HCT116 (cell line): ENCODE measurements around the gene ZNF579. TPM values are rescaled to one million over a fixed set of nuclear protein-coding genes. Genes with fewer than 3 reads are reported as not detected.

Experiments
- ATAC-seq: fragments of 200-7000 bp; cut with Tn5 transposase; 2 replicates; pipeline ENCODE4 v1.9.1; 2020; ENCODE audit warnings: mild to moderate bottlenecking, moderate library complexity
- BruUV-seq: library from RNA; stranded (reverse); fragments of 400-500 nt; replicated peaks from 2 replicates; lab custom pipeline; 2021; lab: Mats Ljungman, UMichigan
- CTCF ChIA-PET: fragments of 300-600 bp; sonication (Branson Sonifier 250); formaldehyde crosslinking; loops from one replicate; lab custom pipeline; 2021; ENCODE audit warnings: antibody characterized with exemption; lab: Charles Lee
- POLR2A ChIA-PET: fragments of 300-600, 350-600 bp; sonication (Branson Sonifier 250); formaldehyde crosslinking; loops from one replicate; lab custom pipeline; 2021; ENCODE audit warnings: antibody characterized with exemption; lab: Charles Lee
- RAD21 ChIA-PET, 2 experiments: fragments of 300-600 bp; sonication (Branson Sonifier 250); formaldehyde crosslinking; loops; one replicate each; lab custom pipeline; 2023; ENCODE audit warnings: low total read pairs in 2 of 2; ENCODE audit not compliant: uncharacterized antibody in 2 of 2, unreplicated experiment in 2 of 2, low non-redundant PET in 1 of 2; lab: Charles Lee
- DNase-seq: peaks from one replicate; pipeline ENCODE4 v3.0.0-alpha.2; 2010; ENCODE audit warnings: low read depth, low spot score
- H2AFZ ChIP-seq: fragments of 200-600 bp; shearing (Covaris generic), sonication (generic); 2 replicates; pipeline ENCODE4 v1.6.1; 2017; ENCODE audit warnings: low read depth, mixed run types, mixed read lengths, antibody characterized with exemption, low read length; ENCODE audit not compliant: poor library complexity, severe bottlenecking
- H3K27ac ChIP-seq: 2 replicates; pipeline ENCODE4 v1.5.1; 2012; ENCODE audit warnings: low read depth, low read length
- H3K27me3 ChIP-seq: fragments of 200-600 bp; sonication (generic); 2 replicates; pipeline ENCODE4 v1.6.1; 2016; ENCODE audit warnings: mixed run types, low read length, mixed read lengths; ENCODE audit not compliant: insufficient read depth
- H3K36me3 ChIP-seq, 2 experiments: fragments of 200-500 bp in 1 of 2; fragments of 200-600 bp in 1 of 2; sonication (Bioruptor generic) in 1 of 2; sonication (generic) in 1 of 2; 2 replicates each; pipeline versions ENCODE4 v1.5.1 to v1.6.1; 2014 to 2016; ENCODE audit warnings: low read length in 2 of 2, inconsistent platforms in 1 of 2, mixed read lengths in 1 of 2, mixed run types in 1 of 2; ENCODE audit not compliant: insufficient read depth in 2 of 2, control insufficient read depth in 1 of 2
- H3K4me1 ChIP-seq, 2 experiments: fragments of 200-600 bp in 1 of 2; sonication (generic) in 1 of 2; 2 replicates each; pipeline versions ENCODE4 v1.5.1 to v1.6.1; 2012 to 2017; ENCODE audit warnings: low read length in 2 of 2, inconsistent platforms in 1 of 2, mild to moderate bottlenecking in 1 of 2, mixed read lengths in 1 of 2, mixed run types in 1 of 2, moderate library complexity in 1 of 2; ENCODE audit not compliant: insufficient read depth in 2 of 2, control insufficient read depth in 1 of 2
- H3K4me2 ChIP-seq: fragments of 200-600 bp; sonication (generic); 2 replicates; pipeline ENCODE4 v1.6.1; 2017; ENCODE audit warnings: mixed run types, low read length, mixed read lengths
- H3K4me3 ChIP-seq, 2 experiments: fragments of 200-600 bp in 1 of 2; sonication (generic) in 1 of 2; replicated peaks in 1 of 2; 2 replicates each; pipeline ENCODE4 v1.5.1; 2011 to 2016; ENCODE audit warnings: low read length in 2 of 2, control low read depth in 1 of 2, low read depth in 1 of 2, mild to moderate bottlenecking in 1 of 2, mixed read lengths in 1 of 2, mixed run types in 1 of 2
- H3K79me2 ChIP-seq: fragments of 200-600 bp; sonication (generic); 2 replicates; pipeline ENCODE4 v1.6.1; 2017; ENCODE audit warnings: mild to moderate bottlenecking, mixed run types, low read length, moderate library complexity, mixed read lengths; ENCODE audit not compliant: insufficient read depth
- H3K9ac ChIP-seq: fragments of 200-600 bp; sonication (generic); 2 replicates; pipeline ENCODE4 v1.6.1; 2016; ENCODE audit warnings: low read length, mixed read lengths
- H3K9me2 ChIP-seq: fragments of 200-600 bp; sonication (generic), shearing (Covaris generic); 2 replicates; pipeline ENCODE4 v1.6.1; 2017; ENCODE audit warnings: mixed run types, mild to moderate bottlenecking, moderate library complexity; ENCODE audit not compliant: insufficient read depth
- H3K9me3 ChIP-seq, 2 experiments: fragments of 200-500 bp in 1 of 2; fragments of 200-600 bp in 1 of 2; sonication (Bioruptor generic) in 1 of 2; sonication (generic) in 1 of 2; 2 replicates each; pipeline ENCODE4 v1.6.1; 2014 to 2017; ENCODE audit warnings: low read length in 2 of 2, mixed read lengths in 2 of 2, inconsistent platforms in 1 of 2, low read depth in 1 of 2, mild to moderate bottlenecking in 1 of 2, mixed run types in 1 of 2, moderate library complexity in 1 of 2; ENCODE audit not compliant: control insufficient read depth in 1 of 2, insufficient read depth in 1 of 2
- H4K20me1 ChIP-seq: fragments of 200-600 bp; sonication (generic), shearing (Covaris generic); 2 replicates; pipeline ENCODE4 v1.6.1; 2017; ENCODE audit warnings: mixed run types, mild to moderate bottlenecking, moderate library complexity; ENCODE audit not compliant: insufficient read depth
- EGR1 ChIP-seq: IDR thresholded peaks from 2 replicates; pipeline ENCODE4 v1.6.1; 2012; ENCODE audit warnings: low read depth
- POLR2A ChIP-seq: IDR thresholded peaks from 2 replicates; pipeline ENCODE4 v1.7.0; 2011; ENCODE audit warnings: borderline replicate concordance; ENCODE audit not compliant: insufficient read depth, insufficient read length; ENCODE audit errors: extremely low read depth
- POLR2AphosphoS5 ChIP-seq: IDR thresholded peaks from 2 replicates; pipeline ENCODE4 v1.6.1; 2011; ENCODE audit warnings: mild to moderate bottlenecking, low read depth, low read length, moderate library complexity
- SIN3A ChIP-seq: IDR thresholded peaks from 2 replicates; pipeline ENCODE4 v1.6.1; 2012; ENCODE audit warnings: low read depth
- YY1 ChIP-seq: IDR thresholded peaks from 2 replicates; pipeline ENCODE4 v1.6.1; 2011; ENCODE audit warnings: low read length, low read depth, moderate library complexity, mild to moderate bottlenecking; ENCODE audit not compliant: insufficient replicate concordance; ENCODE audit errors: extremely low read depth
- ZFX ChIP-seq: fragments of 450-650 bp; IDR thresholded peaks from 2 replicates; pipeline ENCODE4 v1.6.1; 2017
- intact Hi-C: fragments of 100-400 bp; cut with micrococcal nuclease; formaldehyde crosslinking; loops from 2 replicates; pipeline ENCODE4 v1.10.0; 2022
- total RNA-seq: library from RNA; stranded (reverse); gene quantifications from one replicate; pipeline ENCODE4 v1.2.1, GENCODE V29; 2021; ENCODE audit not compliant: unreplicated experiment

The ZNF579 gene
- total RNA-seq, 1 experiment from 2014 or later: 24.1 TPM

DNA sequence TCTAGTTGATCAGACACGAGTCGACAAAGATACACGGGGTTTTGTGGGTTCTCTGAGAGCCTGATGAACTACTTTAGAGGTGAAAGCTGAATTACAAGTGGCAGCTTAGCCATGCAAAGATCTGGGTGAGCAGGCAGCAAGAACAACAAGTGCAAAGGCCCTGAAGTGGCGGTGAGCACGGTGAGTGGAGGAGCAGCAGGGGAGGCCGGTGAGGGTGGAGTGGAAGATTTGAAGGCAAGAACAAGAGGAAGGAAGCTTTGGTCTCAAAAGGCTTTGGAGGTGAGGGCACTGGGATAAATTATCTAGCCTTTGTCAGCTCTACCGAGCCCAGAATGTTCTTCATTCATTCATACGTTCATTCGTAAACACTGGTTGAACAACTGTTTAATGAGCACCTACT is 26.2 kb upstream of the ZNF579 start:
- Histone ChIP-seq H3K36me3 (peaks cover 6 to 21% of the 10 kb centered on the region in 2 experiments; a peak in 2 of 4 replicates), H3K9me2 (no peaks in the 10 kb centered on the region), H3K4me1 (peaks cover 19 to 34% of the 10 kb centered on the region in 2 experiments), H3K79me2 (peaks cover 50% of the 10 kb centered on the region), H3K27ac (peak overlapping the region; percentile 98), H3K9ac (peak overlapping the region; percentile 92), H4K20me1 (no peaks in the 10 kb centered on the region), H3K4me2 (peak overlapping the region; percentile 86), H2AFZ (no peak overlapping the region), H3K4me3 (peak overlapping the region; percentile 89 to 93), H3K27me3 (no peaks in the 10 kb centered on the region), H3K9me3 (no peaks in the 10 kb centered on the region)
- RAD21 ChIA-PET: interaction anchor here in 1 of 2 experiments (1.0 kb wide), 1 partner anchor 89 kb away, joined by 4 read pairs; no protein-coding TSS in a partner anchor
- DNase-seq: no peak
- TF ChIP-seq EGR1: no peak
- no peak for TF ChIP-seq SIN3A
- no peak for TF ChIP-seq ZFX
- intact Hi-C loops: loop anchor here (1.0 kb wide), 1 partner anchor 90 kb away; no protein-coding TSS in a partner anchor
- CTCF ChIA-PET: interaction anchor here (0.6 to 1.9 kb wide), 14 partner anchors 11 to 275 kb away, joined by 3 to 12 read pairs (median 4); partner anchors contain the start of gene ZNF784
- POLR2A ChIA-PET: interaction anchor here (0.8 to 1.3 kb wide), 5 partner anchors 13 to 199 kb away, joined by 3 to 5 read pairs (median 4); partner anchors contain the start of genes UBE2S, ZNF628 and ZNF784
- no peak for ATAC-seq
- BruUV-seq: TSS peak; percentile 34

GRCh38 chr19:55606471-55606787 is 25.8 kb upstream of the ZNF579 start:
- Histone ChIP-seq H4K20me1 (no peaks in the 10 kb centered on the region), H3K4me2 (peak overlapping the region; percentile 86), H3K9me2 (no peaks in the 10 kb centered on the region), H3K36me3 (peaks cover 6 to 21% of the 10 kb centered on the region in 2 experiments; a peak in 2 of 4 replicates), H3K4me1 (peaks cover 20 to 35% of the 10 kb centered on the region in 2 experiments), H3K9me3 (no peaks in the 10 kb centered on the region), H2AFZ (no peak overlapping the region), H3K79me2 (peaks cover 49% of the 10 kb centered on the region), H3K9ac (peak overlapping the region; percentile 92), H3K27me3 (no peaks in the 10 kb centered on the region), H3K27ac (peak overlapping the region; percentile 98), H3K4me3 (peak overlapping the region; percentile 89 to 93)
- no peak for DNase-seq
- ATAC-seq: peak; percentile 0; the same call in 1 of the 2 replicates
- ChIA-PET CTCF (interaction anchor here (0.8 to 1.9 kb wide), 16 partner anchors 12 to 932 kb away, joined by 3 to 12 read pairs (median 4); partner anchors contain the start of gene ZNF784), POLR2A (interaction anchor here (0.8 to 1.3 kb wide), 5 partner anchors 14 to 199 kb away, joined by 3 to 5 read pairs (median 4); partner anchors contain the start of genes UBE2S, ZNF628 and ZNF784), RAD21 (interaction anchor here in 1 of 2 experiments (1.0 kb wide), 1 partner anchor 89 kb away, joined by 4 read pairs; no protein-coding TSS in a partner anchor)
- TF ChIP-seq POLR2A (no peak), POLR2AphosphoS5 (0 out of 2 replicates have a peak, but pooled peaks have one; percentile 2), YY1 (no peak)
- intact Hi-C loops: loop anchor here (1.0 kb wide), 1 partner anchor 89 kb away; no protein-coding TSS in a partner anchor
- no TSS peak for BruUV-seq
